WI38 (cell line): Measurements from ENCODE around the gene IRX2.

Experiments
- H3K4me3 ChIP-seq: 2 replicates; pipeline ENCODE4 v1.5.1; 2011; ENCODE audit warnings: low read depth, mild to moderate bottlenecking, control low read depth, low read length
- CTCF ChIP-seq: IDR thresholded peaks from 2 replicates; pipeline ENCODE4 v1.5.1; 2012; ENCODE audit warnings: low read depth, mild to moderate bottlenecking, control low read depth, low read length

The IRX2 gene

GRCh38 chr5:2746561-2747032 lies 4.9 kb downstream of the IRX2 start:
- no peak overlapping the region for H3K4me3 ChIP-seq
- no peak for TF ChIP-seq CTCF

DNA sequence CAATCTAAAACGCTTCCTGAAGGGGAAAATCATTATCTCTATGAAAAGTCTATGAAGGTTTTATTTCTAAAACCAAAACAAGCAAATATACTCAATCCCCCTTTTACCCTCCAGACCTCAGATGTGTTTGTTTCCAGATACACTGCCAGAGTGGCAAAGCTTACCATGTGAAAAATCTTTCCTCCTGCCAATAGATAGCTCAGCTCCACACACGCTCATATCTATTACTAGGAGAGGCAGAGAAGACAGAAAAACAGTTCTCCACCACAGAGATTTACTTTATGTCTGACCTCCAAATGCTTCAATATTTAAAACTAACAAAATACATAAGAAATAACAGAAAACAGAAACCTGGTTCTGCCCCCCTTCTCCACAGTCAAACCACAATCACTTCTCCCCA lies 7.0 kb downstream of the IRX2 start:
- TF ChIP-seq CTCF: no peak
- H3K4me3 ChIP-seq: no peak overlapping the region

GRCh38 chr5:2742921-2743679 lies 8.4 kb downstream of the IRX2 start:
- H3K4me3 ChIP-seq: no peak overlapping the region
- TF ChIP-seq CTCF: no peak

DNA sequence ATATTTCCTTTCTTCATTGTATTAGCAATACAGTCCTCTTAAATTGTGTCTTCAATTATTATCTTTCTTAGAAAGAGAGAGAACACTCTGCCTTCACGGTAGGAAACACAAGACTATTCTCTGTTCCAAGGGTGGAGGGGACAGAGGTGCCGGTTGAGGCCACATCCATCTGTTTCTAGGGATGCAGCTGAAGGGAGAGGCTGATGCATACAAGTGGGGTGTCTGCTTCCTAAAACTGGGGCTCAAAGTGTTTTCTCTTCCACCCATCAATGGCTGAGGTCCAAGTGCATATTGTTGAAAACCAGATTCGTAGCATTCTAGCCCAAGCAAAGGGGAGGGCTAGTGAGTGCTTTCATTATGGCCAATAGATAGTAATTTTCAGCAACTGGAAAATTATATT lies 9.5 kb downstream of the IRX2 start:
- H3K4me3 ChIP-seq: no peak overlapping the region
- no peak for TF ChIP-seq CTCF

- no peak overlapping the region for H3K4me3 ChIP-seq
- no peak for TF ChIP-seq CTCF
Measured at GRCh38 chr5:2740876-2741555, 10.5 kb downstream of the IRX2 start.

GRCh38 chr5:2740051-2740875 lies 11.2 kb downstream of the IRX2 start:
- H3K4me3 ChIP-seq: no peak overlapping the region
- no peak for TF ChIP-seq CTCF
